Endothelial cell of umbilical vein (primary cell): Measurements from ENCODE around the gene AUTS2. TPM values are rescaled to one million over a fixed set of nuclear protein-coding genes. Genes with fewer than 3 reads are reported as not detected.

Source experiments
- BruUV-seq: library from RNA; stranded (reverse); fragments of 400-500 nt; replicated peaks from 2 replicates; lab custom pipeline; 2021; lab: Mats Ljungman, UMichigan
- CTCF ChIA-PET: fragments of 300-600, 350-600 bp; sonication (Branson Sonifier 250); formaldehyde crosslinking; loops from one replicate; lab custom pipeline; 2021; ENCODE audit warnings: antibody characterized with exemption, inconsistent platforms; lab: Charles Lee
- POLR2A ChIA-PET: fragments of 300-600, 350-600 bp; sonication (Branson Sonifier 250); formaldehyde crosslinking; loops from one replicate; lab custom pipeline; 2021; ENCODE audit warnings: antibody characterized with exemption, inconsistent platforms; lab: Charles Lee
- DNase-seq: peaks from one replicate; pipeline ENCODE4 v3.0.0-alpha.2; 2011; ENCODE audit warnings: low read depth, low spot score
- FAIRE-seq: peaks from 2 replicates; lab custom pipeline; 2011; peaks lifted over from hg19 to GRCh38; lab: Jason Lieb, UNC
- H2AFZ ChIP-seq: 2 replicates; pipeline ENCODE4 v1.6.0; 2012; ENCODE audit warnings: low read depth, low read length, control low read depth, inconsistent platforms
- H3K27ac ChIP-seq: 2 replicates; pipeline ENCODE4 v1.5.1; 2011; ENCODE audit warnings: low read depth, mild to moderate bottlenecking, control low read depth, low read length, moderate library complexity; ENCODE audit not compliant: insufficient read depth
- H3K27me3 ChIP-seq, 2 experiments: 2 replicates each; pipeline versions ENCODE4 v1.6.0 to v1.6.1; 2011; ENCODE audit warnings: low read length in 2 of 2, mixed read lengths in 1 of 2; ENCODE audit not compliant: control insufficient read depth in 2 of 2, insufficient read depth in 2 of 2
- H3K36me3 ChIP-seq, 2 experiments: 2 replicates in 1 of 2; 3 replicates in 1 of 2; pipeline ENCODE4 v1.5.1; 2011; ENCODE audit warnings: low read length in 2 of 2, mild to moderate bottlenecking in 1 of 2, moderate library complexity in 1 of 2; ENCODE audit not compliant: control insufficient read depth in 2 of 2, insufficient read depth in 2 of 2; ENCODE audit errors: extremely low read depth in 1 of 2
- H3K4me1 ChIP-seq: 3 replicates; pipeline ENCODE4 v1.5.1; 2011; ENCODE audit warnings: mild to moderate bottlenecking, low read length; ENCODE audit not compliant: control insufficient read depth, insufficient read depth; ENCODE audit errors: extremely low read depth
- H3K4me2 ChIP-seq: 2 replicates; pipeline ENCODE4 v1.6.1; 2011; ENCODE audit warnings: low read length, control low read depth, mixed read lengths; ENCODE audit not compliant: insufficient read depth
- H3K4me3 ChIP-seq, 3 experiments: fragments of 200-600 bp in 1 of 3; sonication (generic), shearing (Covaris generic) in 1 of 3; replicated peaks in 1 of 3; 2 replicates each; pipeline ENCODE4 v1.5.1; 2011 to 2016; ENCODE audit warnings: control low read depth in 3 of 3, low read length in 3 of 3, mild to moderate bottlenecking in 2 of 3, inconsistent platforms in 1 of 3, low read depth in 1 of 3, moderate library complexity in 1 of 3; ENCODE audit not compliant: insufficient read depth in 1 of 3
- H3K79me2 ChIP-seq: 2 replicates; pipeline ENCODE4 v1.6.0; 2012; ENCODE audit warnings: low read length, inconsistent platforms; ENCODE audit not compliant: control insufficient read depth, insufficient read depth
- H3K9ac ChIP-seq: replicated peaks from 2 replicates; pipeline ENCODE3; 2011; ENCODE audit warnings: low read length, control low read depth; ENCODE audit not compliant: insufficient read depth; ENCODE audit errors: extremely low read depth
- H3K9me1 ChIP-seq: replicated peaks from 3 replicates; pipeline ENCODE4 v1.6.0; 2011; ENCODE audit warnings: mild to moderate bottlenecking, low read length; ENCODE audit not compliant: control insufficient read depth, insufficient read depth; ENCODE audit errors: extremely low read depth
- H3K9me3 ChIP-seq: replicated peaks from 2 replicates; pipeline ENCODE4 v1.5.1; 2012; ENCODE audit warnings: low read length, inconsistent platforms; ENCODE audit not compliant: control insufficient read depth, insufficient read depth
- H4K20me1 ChIP-seq: replicated peaks from 2 replicates; pipeline ENCODE3; 2011; ENCODE audit warnings: mild to moderate bottlenecking, low read length; ENCODE audit not compliant: control insufficient read depth, insufficient read depth; ENCODE audit errors: extremely low read depth
- EZH2 ChIP-seq: IDR thresholded peaks from 2 replicates; pipeline ENCODE4 v1.6.1; 2012; ENCODE audit warnings: borderline replicate concordance, low read depth, mild to moderate bottlenecking, moderate library complexity, low read length, inconsistent platforms; ENCODE audit not compliant: severe bottlenecking
- FOS ChIP-seq: IDR thresholded peaks from 2 replicates; pipeline ENCODE4 v1.6.1; 2011; ENCODE audit warnings: mild to moderate bottlenecking, low read length, moderate library complexity, borderline replicate concordance; ENCODE audit not compliant: insufficient read depth
- GATA2 ChIP-seq: IDR thresholded peaks from 2 replicates; pipeline ENCODE4 v1.7.0; 2011; ENCODE audit warnings: low read depth, mild to moderate bottlenecking, moderate library complexity, mixed read lengths, low read length; ENCODE audit not compliant: insufficient read length, insufficient read depth
- JUN ChIP-seq: IDR thresholded peaks from 2 replicates; pipeline ENCODE4 v1.6.1; 2011; ENCODE audit warnings: borderline replicate concordance, low read depth; ENCODE audit not compliant: insufficient read length, insufficient read depth
- MYC ChIP-seq: IDR thresholded peaks from one replicate; pipeline ENCODE4 v1.6.1; 2011; ENCODE audit warnings: mild to moderate bottlenecking, low read depth, low read length
- POLR2A ChIP-seq: IDR thresholded peaks from 2 replicates; pipeline ENCODE4 v1.6.1; 2012; ENCODE audit warnings: low read depth, mild to moderate bottlenecking, control low read depth, low read length
- POLR2AphosphoS5 ChIP-seq: IDR thresholded peaks from 2 replicates; pipeline ENCODE4 v1.6.1; 2012; ENCODE audit warnings: low read depth, mild to moderate bottlenecking, control low read depth, low read length, moderate library complexity; ENCODE audit not compliant: insufficient read depth
- dilution Hi-C: fragments of 300-500 bp; cut with MboI; formaldehyde crosslinking; loops from one replicate; pipeline ENCODE4 v1.15.0; 2019; ENCODE audit warnings: low sequenced_read_pairs; ENCODE audit not compliant: extremely low pct_ligation_motif_present
- intact Hi-C: fragments of 100-400 bp; cut with micrococcal nuclease; formaldehyde crosslinking; loops from one replicate; pipeline ENCODE4 v1.10.0; 2022
- polyA plus RNA-seq, 4 experiments: library from polyadenylated mRNA; depleted of rRNA in 3 of 4; stranded (reverse) in 3 of 4; unstranded in 1 of 4; fragments of >200 nt; gene quantifications; 2 replicates each; pipeline versions ENCODE4 v1.2.1 to v1.2.3, GENCODE V29; 2011 to 2012; ENCODE audit warnings: missing spikeins in 1 of 4
- total RNA-seq: library from RNA; stranded (reverse); gene quantifications from 2 replicates; pipeline ENCODE4 v1.2.3, GENCODE V29; 2021
- TF ChIP-seq, protein P1 (sequence below), 2 donors: IDR thresholded peaks; 1 replicate in 1 of 2; 2 replicates in 1 of 2; pipeline ENCODE4 v1.5.1; 2011; ENCODE audit warnings: low read length in 2 of 2, mild to moderate bottlenecking in 2 of 2, moderate library complexity in 2 of 2, control low read depth in 1 of 2, inconsistent platforms in 1 of 2, low read depth in 1 of 2; ENCODE audit not compliant: insufficient read depth in 1 of 2; ENCODE audit errors: extremely low read depth in 1 of 2
- TF ChIP-seq, protein P2 (sequence below): IDR thresholded peaks from 2 replicates; pipeline ENCODE4 v1.6.1; 2011; ENCODE audit not compliant: insufficient read depth, insufficient read length

Gene AUTS2
- total and polyA plus RNA-seq, 2 donors (not counting 3 experiments of a cell fraction or from before 2014, with no cell fraction given), result 0.59 to 8.0 TPM

DNA sequence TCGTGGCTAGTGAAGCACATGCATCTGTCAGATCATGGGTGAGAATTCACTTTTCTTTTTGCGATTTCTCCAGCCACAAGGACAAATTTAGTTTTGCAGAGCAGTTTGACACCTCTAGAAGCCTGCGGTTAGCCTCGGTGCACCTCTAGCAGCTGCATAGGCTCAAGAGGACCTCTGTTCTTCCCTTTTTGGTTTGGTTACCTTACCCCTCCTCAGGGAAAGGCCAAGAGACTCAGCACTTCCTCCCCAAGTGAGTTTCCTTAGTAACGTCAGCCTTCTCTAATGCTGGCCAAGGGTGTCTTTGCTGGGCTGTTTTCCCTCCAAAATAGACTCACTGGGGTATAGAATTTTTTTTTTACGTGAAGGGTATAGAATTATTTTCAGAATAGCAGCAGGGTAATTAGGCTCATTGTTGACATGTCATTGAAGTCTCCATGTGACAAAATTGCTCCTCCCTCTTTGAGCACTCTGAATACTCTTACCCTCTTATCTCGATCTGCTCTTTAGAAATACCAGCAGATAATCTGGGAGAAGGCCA, 97.8 kb downstream of the AUTS2 start:
- intact Hi-C loops, result no loop called here
- H3K4me2 ChIP-seq, result no peak overlapping the region
- dilution Hi-C loops, result no loop called here

More for the DNA sequence above, 97.8 kb downstream of the AUTS2 start:
- FAIRE-seq (no peak), DNase-seq (no peak)
- Histone ChIP-seq H3K27me3 (no peaks in the 10 kb centered on the region), H4K20me1 (no peaks in the 10 kb centered on the region), H3K9ac (no peak overlapping the region), H3K27ac (no peak overlapping the region), H3K36me3 (no peaks in the 10 kb centered on the region), H3K4me1 (no peaks in the 10 kb centered on the region), H3K9me1 (no peaks in the 10 kb centered on the region), H2AFZ (no peak overlapping the region), H3K9me3 (no peaks in the 10 kb centered on the region), H3K4me3 (no peak overlapping the region), H3K79me2 (no peaks in the 10 kb centered on the region)
- no peak for TF ChIP-seq GATA2
- TF ChIP-seq, protein P1, sequence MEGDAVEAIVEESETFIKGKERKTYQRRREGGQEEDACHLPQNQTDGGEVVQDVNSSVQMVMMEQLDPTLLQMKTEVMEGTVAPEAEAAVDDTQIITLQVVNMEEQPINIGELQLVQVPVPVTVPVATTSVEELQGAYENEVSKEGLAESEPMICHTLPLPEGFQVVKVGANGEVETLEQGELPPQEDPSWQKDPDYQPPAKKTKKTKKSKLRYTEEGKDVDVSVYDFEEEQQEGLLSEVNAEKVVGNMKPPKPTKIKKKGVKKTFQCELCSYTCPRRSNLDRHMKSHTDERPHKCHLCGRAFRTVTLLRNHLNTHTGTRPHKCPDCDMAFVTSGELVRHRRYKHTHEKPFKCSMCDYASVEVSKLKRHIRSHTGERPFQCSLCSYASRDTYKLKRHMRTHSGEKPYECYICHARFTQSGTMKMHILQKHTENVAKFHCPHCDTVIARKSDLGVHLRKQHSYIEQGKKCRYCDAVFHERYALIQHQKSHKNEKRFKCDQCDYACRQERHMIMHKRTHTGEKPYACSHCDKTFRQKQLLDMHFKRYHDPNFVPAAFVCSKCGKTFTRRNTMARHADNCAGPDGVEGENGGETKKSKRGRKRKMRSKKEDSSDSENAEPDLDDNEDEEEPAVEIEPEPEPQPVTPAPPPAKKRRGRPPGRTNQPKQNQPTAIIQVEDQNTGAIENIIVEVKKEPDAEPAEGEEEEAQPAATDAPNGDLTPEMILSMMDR (IDR thresholded peaks at IDR 0.05; ENCODE audit: extremely low read depth in 1 of 2, insufficient read depth in 1 of 2, low read depth in 1 of 2, low read length in 2 of 2), result no peak
- TF ChIP-seq, protein P2, sequence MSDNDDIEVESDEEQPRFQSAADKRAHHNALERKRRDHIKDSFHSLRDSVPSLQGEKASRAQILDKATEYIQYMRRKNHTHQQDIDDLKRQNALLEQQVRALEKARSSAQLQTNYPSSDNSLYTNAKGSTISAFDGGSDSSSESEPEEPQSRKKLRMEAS, result no peak
- TF ChIP-seq JUN, result no peak
- TF ChIP-seq FOS, result no peak
- no peak for TF ChIP-seq EZH2
- no peak for TF ChIP-seq MYC
- TF ChIP-seq POLR2A, result no peak
- no peak for TF ChIP-seq POLR2AphosphoS5
- ChIA-PET CTCF (no interaction called here), POLR2A (no interaction called here)
- BruUV-seq, result no TSS peak
